ENCODE data around the gene EPHA4.

DNA sequence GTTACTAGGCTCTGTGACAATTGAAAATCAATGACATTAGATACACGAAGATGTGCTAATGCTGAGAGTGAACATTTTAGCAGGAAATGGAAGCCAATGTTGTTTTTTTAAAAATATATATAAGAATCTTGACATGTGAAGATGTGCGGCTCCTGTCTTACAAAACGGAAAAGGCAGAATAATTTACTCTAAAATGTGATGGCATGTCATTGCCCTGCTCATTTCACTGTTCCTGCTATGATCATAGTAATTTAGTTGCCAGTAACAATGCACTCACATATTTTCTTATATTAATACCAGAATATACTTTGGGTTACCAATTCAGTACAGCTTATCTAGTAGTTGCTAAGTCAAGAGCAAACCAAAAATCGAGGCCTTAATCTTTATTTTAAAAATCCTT lies 10.3 kb downstream of the EPHA4 start:
- no peak for TF ChIP-seq CTCF (IDR thresholded peaks at IDR 0.05; ENCODE audit: low read length)
- no peak for TF ChIP-seq EZH2 (optimal IDR thresholded peaks at IDR 0.05; ENCODE audit: low read depth, low read length)
- no peak for TF ChIP-seq EZH2phosphoT487 (IDR thresholded peaks at IDR 0.05; ENCODE audit: low read length)
